Left lung (tissue), 14 donors: ENCODE data around the gene SMC1A. TPM values are rescaled to one million over a fixed set of nuclear protein-coding genes. Genes with fewer than 3 reads are reported as not detected.
"Not testable (repeated sequence)": the region's sequence is repeated elsewhere in the genome, so short reads cannot be mapped to it uniquely, and the experiment has no call there.

Experiments
- ATAC-seq: fragments of 200-7000 bp; cut with Tn5 transposase; one replicate; pipeline ENCODE4 v1.9.1; 2020; ENCODE audit warnings: moderate library complexity
- DNase-seq, 4 donors: peaks; one replicate each; pipeline ENCODE4 v3.0.0-alpha.2; 2013 to 2020
- H3K27ac ChIP-seq, 2 donors: fragments of 200-600 bp; sonication (generic) in 1 of 2; one replicate each; pipeline versions ENCODE4 v1.5.0 to v1.8.0; 2020 to 2021
- H3K27me3 ChIP-seq, 2 donors: fragments of 200-600 bp; sonication (generic) in 1 of 2; one replicate each; pipeline versions ENCODE4 v1.5.0 to v1.8.0; 2020 to 2021
- H3K36me3 ChIP-seq, 2 donors: fragments of 200-600 bp; sonication (generic) in 1 of 2; one replicate each; pipeline versions ENCODE4 v1.5.0 to v1.8.0; 2020 to 2021
- H3K4me1 ChIP-seq, 2 donors: fragments of 200-600 bp; one replicate each; pipeline ENCODE4 v1.8.0; 2021
- H3K4me3 ChIP-seq, 2 donors: fragments of 200-600 bp; sonication (generic) in 1 of 2; one replicate each; pipeline versions ENCODE4 v1.5.0 to v1.8.0; 2020 to 2021; ENCODE audit warnings: mild to moderate bottlenecking in 1 of 2
- H3K9me3 ChIP-seq, 2 donors: fragments of 200-600 bp; sonication (generic) in 1 of 2; one replicate each; pipeline versions ENCODE4 v1.5.0 to v1.8.0; 2020 to 2021
- CTCF ChIP-seq, 2 donors: fragments of 200-600 bp; sonication (generic) in 1 of 2; IDR thresholded peaks; one replicate each; pipeline versions ENCODE4 v1.5.0 to v1.8.0; 2021; ENCODE audit warnings: antibody characterized with exemption in 2 of 2
- intact Hi-C, 2 donors: fragments of 100-400 bp; cut with DNase I; formaldehyde crosslinking; loops; one replicate each; pipeline versions ENCODE4 v1.11.2 to v1.14.2; 2022
- long read RNA-seq, 12 donors: library from polyadenylated mRNA in 2 of 12; unstranded in 2 of 12; transcript quantifications; one replicate each; pipeline ENCODE4 v2.0.0 and lab custom pipeline, GENCODE V29; 2019 to 2026
- polyA plus RNA-seq, 6 donors: library from polyadenylated mRNA; unstranded; fragments of 120-200 nt; gene quantifications; one replicate each; pipeline ENCODE4 v1.2.1, GENCODE V29; 2013; ENCODE audit not compliant: insufficient read length in 6 of 6
- total RNA-seq, 2 donors: library from RNA; stranded (reverse); fragmentation: NEBNext Ultra II Directional; extraction: Animal tissue kit (Norgen Biotek cat#: 25700); gene quantifications; one replicate each; pipeline ENCODE4 v1.2.1, GENCODE V29; 2021
- donor health status: DM: no; HTN: yes; CAD: no.
- donor health status: DM: no; HTN: no; CAD: no.

SMC1A gene
- total RNA-seq (10 to 100 TPM; 59.6 to 69.4 TPM), polyA plus RNA-seq (100 to 1,000 TPM in 4 of 6 donors, 10 to 100 TPM in 2; 75.6 to 129 (median 102) TPM)
- long read RNA-seq, donor 1, partial matches to known transcripts = 11 of 11 reads
- long read RNA-seq, donor 1, other reads (novel, unspliced or antisense) = 0 of 11 reads
- long read RNA-seq, donor 2, partial matches to known transcripts = 7 of 7 reads
- long read RNA-seq, donor 2, other reads (novel, unspliced or antisense) = 0 of 7 reads
- long read RNA-seq, donor 3 = 0 reads
- long read RNA-seq, donor 4, partial matches to known transcripts = 24 of 26 reads
- long read RNA-seq, donor 4, other reads (novel, unspliced or antisense) = 2 of 26 reads
- long read RNA-seq, donor 5 = 0 reads
- long read RNA-seq, donor 6, partial matches to known transcripts = 10 of 10 reads
- long read RNA-seq, donor 6, other reads (novel, unspliced or antisense) = 0 of 10 reads
- long read RNA-seq, donor 7, partial matches to known transcripts = 6 of 6 reads
- long read RNA-seq, donor 7, other reads (novel, unspliced or antisense) = 0 of 6 reads
- long read RNA-seq, donor 8, partial matches to known transcripts = 15 of 15 reads
- long read RNA-seq, donor 8, other reads (novel, unspliced or antisense) = 0 of 15 reads
- long read RNA-seq, donor 9 = 0 reads
- long read RNA-seq, donor 10, partial matches to known transcripts = 17 of 19 reads
- long read RNA-seq, donor 10, other reads (novel, unspliced or antisense) = 2 of 19 reads
- long read RNA-seq, donor 11, partial matches to known transcripts = 7 of 12 reads
- long read RNA-seq, donor 11, other reads (novel, unspliced or antisense) = 5 of 12 reads
- long read RNA-seq, donor 12 = 0 reads

GRCh38 chrX:53422086-53422860 lies at the start of gene SMC1A:
SMC1A (minus strand) TSS chrX:53422654; CDS start chrX:53422600, 54 bp downstream.
- intact Hi-C loops = no loop called here
- peak within 1 kb of the TSS; percentile 57 to 81 for H3K4me3 ChIP-seq
- no peaks in the 10 kb centered on the region for H3K9me3 ChIP-seq
- H3K27me3 ChIP-seq = no peaks in the 10 kb centered on the region
- H3K27ac ChIP-seq = peak within 1 kb of the TSS; percentile 87 to 90
- H3K36me3 ChIP-seq = no peaks in the 10 kb centered on the region
- H3K4me1 ChIP-seq = peaks cover 9 to 19% of the 10 kb centered on the region in 2 donors
- DNase-seq = peak; percentile 96 to 99 (median 98)
- peak; percentile 93 for ATAC-seq
- TF ChIP-seq CTCF (IDR thresholded peaks at IDR 0.05) = no peak

DNA sequence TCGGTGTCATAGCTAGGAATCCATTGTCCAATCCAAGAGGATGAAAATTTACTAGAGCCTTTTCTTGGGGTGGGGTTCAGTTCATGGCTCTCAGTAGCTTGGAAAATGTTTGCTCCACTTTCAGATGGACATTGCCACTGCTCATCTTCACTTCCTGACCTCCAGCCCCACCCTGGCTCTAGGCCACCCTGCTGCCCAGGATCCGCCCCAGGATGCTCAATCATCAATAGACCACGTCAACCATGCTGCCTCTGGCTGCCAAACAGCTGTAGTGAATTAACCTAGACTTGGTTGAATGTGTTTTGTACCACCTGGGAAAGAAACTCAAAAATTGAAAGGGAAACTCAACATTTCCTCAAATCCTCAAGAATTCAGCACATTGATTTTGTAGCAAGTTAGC lies 48.9 kb upstream of the SMC1A start:
- Histone ChIP-seq H3K9me3 (no peaks in the 10 kb centered on the region), H3K27ac (no peak overlapping the region), H3K4me3 (no peak overlapping the region), H3K4me1 (no peaks in the 10 kb centered on the region), H3K36me3 (no peaks in the 10 kb centered on the region), H3K27me3 (no peaks in the 10 kb centered on the region)
- DNase-seq = no peak
- TF ChIP-seq CTCF (IDR thresholded peaks at IDR 0.05) = no peak
- no peak for ATAC-seq
- intact Hi-C loops = no loop called here

DNA sequence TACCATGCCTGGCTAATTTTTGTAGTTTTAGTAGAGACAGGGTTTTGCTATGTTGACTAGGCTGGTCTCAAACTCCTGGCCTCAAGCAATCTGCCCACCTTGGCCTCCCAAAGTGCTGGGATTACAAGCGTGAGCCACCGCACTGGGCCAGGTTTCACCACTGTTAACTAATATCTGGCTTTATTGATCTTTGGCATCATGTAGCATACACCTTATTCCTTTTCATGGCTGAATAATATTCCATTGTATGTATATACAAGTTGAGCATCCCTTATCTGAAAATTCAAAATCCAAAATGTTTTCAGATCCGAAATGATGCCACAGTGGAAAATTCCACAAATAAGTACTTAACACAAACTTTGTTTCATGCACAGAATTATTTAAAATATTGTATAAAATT lies 46.2 kb upstream of the SMC1A start:
- intact Hi-C loops, ATAC-seq, H3K27me3 ChIP-seq, H3K4me1 ChIP-seq, H3K9me3 ChIP-seq, H3K4me3 ChIP-seq, DNase-seq, H3K27ac ChIP-seq, H3K36me3 ChIP-seq: not testable (repeated sequence)

DNA sequence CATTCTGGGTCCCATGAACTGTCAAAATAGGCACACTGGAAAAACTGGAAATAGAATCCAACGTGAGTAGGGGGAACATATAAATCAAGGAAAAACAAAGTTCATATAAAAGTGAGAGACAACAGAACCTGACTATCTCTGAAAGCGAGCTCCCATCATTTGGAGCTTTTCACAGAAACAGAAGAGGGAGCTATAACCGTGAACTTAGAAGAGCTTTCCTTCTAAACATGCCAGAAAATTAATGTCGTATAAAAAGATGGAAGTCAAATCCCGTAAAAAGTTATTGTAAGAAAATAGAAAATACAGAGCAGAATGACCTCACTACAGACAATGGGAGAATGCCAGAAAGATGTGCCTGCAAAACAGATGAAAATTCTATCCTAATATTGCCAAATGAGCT lies 35.6 kb upstream of the SMC1A start:
- no peak overlapping the region for H3K4me3 ChIP-seq
- no peak for DNase-seq
- ATAC-seq = no peak
- no peak for TF ChIP-seq CTCF (IDR thresholded peaks at IDR 0.05)
- H3K4me1 ChIP-seq = no peaks in the 10 kb centered on the region
- H3K9me3 ChIP-seq = no peaks in the 10 kb centered on the region
- intact Hi-C loops = no loop called here
- peaks cover 0 to 21% of the 10 kb centered on the region in 2 donors for H3K27me3 ChIP-seq
- H3K27ac ChIP-seq = no peak overlapping the region
- H3K36me3 ChIP-seq = no peaks in the 10 kb centered on the region

GRCh38 chrX:53456254-53456653 lies 33.8 kb upstream of the SMC1A start:
- ATAC-seq (no peak), DNase-seq (no peak)
- Histone ChIP-seq H3K36me3 (no peaks in the 10 kb centered on the region), H3K27me3 (peaks cover 0 to 21% of the 10 kb centered on the region in 2 donors), H3K9me3 (no peaks in the 10 kb centered on the region), H3K4me1 (no peaks in the 10 kb centered on the region), H3K4me3 (no peak overlapping the region), H3K27ac (no peak overlapping the region)
- intact Hi-C loops = no loop called here
- TF ChIP-seq CTCF (IDR thresholded peaks at IDR 0.05) = no peak
